IMR-90 (cell line): ENCODE results near the gene CFDP1. TPM values are rescaled to one million over a fixed set of nuclear protein-coding genes. Genes with fewer than 3 reads are reported as not detected.

Experiments used
- ATAC-seq: fragments of 200-7000 bp; cut with Tn5 transposase; 2 replicates; pipeline ENCODE4 v1.9.1; 2020; ENCODE audit warnings: low read depth, mild to moderate bottlenecking, moderate library complexity
- BruUV-seq: library from RNA; stranded (reverse); fragments of 400-500 nt; replicated peaks from 2 replicates; lab custom pipeline; 2021; lab: Mats Ljungman, UMichigan
- CTCF ChIA-PET: fragments of 300-600 bp; formaldehyde crosslinking; extraction: SDS; loops from one replicate; lab custom pipeline; 2021; ENCODE audit warnings: antibody characterized with exemption; lab: Yijun Ruan, JAX
- POLR2A ChIA-PET: fragments of 300-600 bp; sonication (Branson Sonifier 250); formaldehyde crosslinking; loops from one replicate; lab custom pipeline; 2022; ENCODE audit warnings: antibody characterized with exemption; ENCODE audit not compliant: unreplicated experiment; lab: Charles Lee
- DNase-seq: peaks from one replicate; pipeline ENCODE4 v3.0.0; 2013
- H2AFZ ChIP-seq: replicated peaks from 2 replicates; pipeline ENCODE3; 2013; ENCODE audit warnings: low read length, mild to moderate bottlenecking; ENCODE audit not compliant: poor library complexity
- H2AK5ac ChIP-seq: 2 replicates; pipeline ENCODE4 v1.6.1; 2013; ENCODE audit warnings: low read depth, low read length, inconsistent platforms
- H2AK9ac ChIP-seq: replicated peaks from 2 replicates; pipeline ENCODE3; 2013; ENCODE audit warnings: mild to moderate bottlenecking, low read depth, low read length, moderate library complexity; ENCODE audit not compliant: poor library complexity
- H2BK120ac ChIP-seq: 2 replicates; pipeline ENCODE4 v1.6.1; 2013; ENCODE audit warnings: low read depth, low read length, inconsistent platforms
- H2BK15ac ChIP-seq: 3 replicates; pipeline ENCODE4 v1.6.1; 2013; ENCODE audit warnings: low read depth, low read length, inconsistent platforms
- H2BK20ac ChIP-seq: 2 replicates; pipeline ENCODE4 v1.6.1; 2013; ENCODE audit warnings: low read depth, mild to moderate bottlenecking, inconsistent platforms, low read length, moderate library complexity
- H2BK5ac ChIP-seq: 2 replicates; pipeline ENCODE4 v1.6.1; 2013; ENCODE audit warnings: mild to moderate bottlenecking, low read depth, low read length, inconsistent platforms; ENCODE audit not compliant: poor library complexity, severe bottlenecking
- H3K14ac ChIP-seq: replicated peaks from 2 replicates; pipeline ENCODE4 v1.6.1; 2013; ENCODE audit warnings: low read depth, low read length, inconsistent platforms
- H3K18ac ChIP-seq: 2 replicates; pipeline ENCODE4 v1.6.1; 2013; ENCODE audit warnings: low read depth, low read length, control low read depth
- H3K23ac ChIP-seq: 2 replicates; pipeline ENCODE4 v1.6.1; 2013; ENCODE audit warnings: low read depth, low read length, inconsistent platforms
- H3K27ac ChIP-seq: 2 replicates; pipeline ENCODE4 v1.5.1; 2013; ENCODE audit warnings: mild to moderate bottlenecking, control low read depth, low read length; ENCODE audit not compliant: insufficient read depth
- H3K27me3 ChIP-seq: 2 replicates; pipeline ENCODE4 v1.6.1; 2013; ENCODE audit warnings: low read length; ENCODE audit not compliant: control insufficient read depth, insufficient read depth
- H3K36me3 ChIP-seq: 2 replicates; pipeline ENCODE4 v1.6.1; 2013; ENCODE audit warnings: low read length, mixed read lengths; ENCODE audit not compliant: control insufficient read depth, insufficient read depth
- H3K4ac ChIP-seq: 2 replicates; pipeline ENCODE4 v1.6.1; 2013; ENCODE audit warnings: low read depth, low read length, inconsistent platforms
- H3K4me1 ChIP-seq: 2 replicates; pipeline ENCODE4 v1.6.1; 2013; ENCODE audit warnings: low read length, mixed read lengths; ENCODE audit not compliant: control insufficient read depth, insufficient read depth
- H3K4me2 ChIP-seq: 2 replicates; pipeline ENCODE4 v1.6.1; 2013; ENCODE audit warnings: low read depth, mild to moderate bottlenecking, control low read depth, low read length, moderate library complexity
- H3K4me3 ChIP-seq: 2 replicates; pipeline ENCODE4 v1.5.1; 2013; ENCODE audit warnings: low read depth, mild to moderate bottlenecking, control low read depth, low read length, moderate library complexity; ENCODE audit not compliant: insufficient read depth
- H3K56ac ChIP-seq: 2 replicates; pipeline ENCODE4 v1.6.1; 2013; ENCODE audit warnings: low read length, inconsistent platforms; ENCODE audit not compliant: insufficient read depth; ENCODE audit errors: extremely low read depth
- H3K79me1 ChIP-seq, 2 experiments: 2 replicates each; pipeline ENCODE4 v1.6.1; 2013; ENCODE audit warnings: low read length in 2 of 2, inconsistent platforms in 1 of 2, low read depth in 1 of 2
- H3K9ac ChIP-seq: 2 replicates; pipeline ENCODE4 v1.6.1; 2013; ENCODE audit warnings: low read depth, low read length, control low read depth
- H3K9me1 ChIP-seq: 2 replicates; pipeline ENCODE4 v1.6.1; 2013; ENCODE audit warnings: low read length, inconsistent platforms; ENCODE audit not compliant: insufficient read depth
- H3K9me3 ChIP-seq: 2 replicates; pipeline ENCODE4 v1.6.1; 2013; ENCODE audit warnings: low read length; ENCODE audit not compliant: control insufficient read depth, insufficient read depth
- H4K20me1 ChIP-seq: 2 replicates; pipeline ENCODE4 v1.6.1; 2013; ENCODE audit warnings: low read length, inconsistent platforms; ENCODE audit not compliant: insufficient read depth
- H4K5ac ChIP-seq: 2 replicates; pipeline ENCODE4 v1.6.1; 2013; ENCODE audit warnings: mild to moderate bottlenecking, low read depth, low read length, control low read depth
- H4K8ac ChIP-seq, 2 experiments: 2 replicates each; pipeline ENCODE4 v1.6.1; 2013; ENCODE audit warnings: low read depth in 2 of 2, low read length in 2 of 2, control low read depth in 1 of 2, inconsistent platforms in 1 of 2
- H4K91ac ChIP-seq: 2 replicates; pipeline ENCODE4 v1.6.1; 2013; ENCODE audit warnings: low read depth, low read length, inconsistent platforms; ENCODE audit not compliant: insufficient read depth
- BHLHE40 ChIP-seq: fragments of 150-350 bp; IDR thresholded peaks from 2 replicates; pipeline ENCODE4 v1.6.1; 2016; ENCODE audit warnings: mild to moderate bottlenecking, low read depth, low read length
- CEBPB ChIP-seq: IDR thresholded peaks from 2 replicates; pipeline ENCODE4 v1.6.1; 2012; ENCODE audit warnings: low read depth, low read length, improper control_type of control experiment
- CHD1 ChIP-seq: IDR thresholded peaks from 2 replicates; pipeline ENCODE4 v1.6.1; 2012; ENCODE audit warnings: low read depth, low read length, improper control_type of control experiment
- FOS ChIP-seq: fragments of 150-350 bp; IDR thresholded peaks from 2 replicates; pipeline ENCODE4 v1.6.1; 2016; ENCODE audit warnings: low read depth, low read length
- MAFK ChIP-seq: IDR thresholded peaks from 2 replicates; pipeline ENCODE4 v1.6.1; 2012; ENCODE audit warnings: low read depth, low read length, improper control_type of control experiment
- MAZ ChIP-seq: IDR thresholded peaks from 2 replicates; pipeline ENCODE4 v1.6.1; 2012; ENCODE audit warnings: low read depth, mild to moderate bottlenecking, low read length, improper control_type of control experiment, moderate library complexity, borderline replicate concordance
- MXI1 ChIP-seq: IDR thresholded peaks from 2 replicates; pipeline ENCODE4 v1.6.1; 2012; ENCODE audit warnings: low read depth, mild to moderate bottlenecking, low read length, moderate library complexity, borderline replicate concordance
- NFE2L2 ChIP-seq: fragments of 150-350 bp; IDR thresholded peaks from 2 replicates; pipeline ENCODE4 v1.6.1; 2016; ENCODE audit warnings: low read depth, mild to moderate bottlenecking, low read length
- POLR2A ChIP-seq: IDR thresholded peaks from 2 replicates; pipeline ENCODE4 v1.6.1; 2012; ENCODE audit warnings: mild to moderate bottlenecking, low read depth, low read length
- RAD21 ChIP-seq: IDR thresholded peaks from 2 replicates; pipeline ENCODE4 v1.6.1; 2012; ENCODE audit warnings: low read length, improper control_type of control experiment
- RCOR1 ChIP-seq: IDR thresholded peaks from 2 replicates; pipeline ENCODE4 v1.6.1; 2012; ENCODE audit warnings: mild to moderate bottlenecking, low read length, improper control_type of control experiment; ENCODE audit not compliant: insufficient replicate concordance
- RFX5 ChIP-seq: IDR thresholded peaks from 2 replicates; pipeline ENCODE4 v1.8.0; 2012; ENCODE audit warnings: low read depth, mild to moderate bottlenecking, low read length, moderate library complexity
- SMC3 ChIP-seq: fragments of 150-350 bp; IDR thresholded peaks from 2 replicates; pipeline ENCODE4 v1.6.1; 2016; ENCODE audit warnings: low read depth, mild to moderate bottlenecking, antibody characterized with exemption, low read length, moderate library complexity
- WGBS, 2 experiments: methylation state at CpG; one replicate each; pipeline versions ENCODE4 v1.1.5 to v1.1.7; 2013; ENCODE audit warnings: missing lambda C conversion rate in 2 of 2; ENCODE audit not compliant: insufficient read length in 1 of 2; ENCODE audit errors: extremely low coverage in 2 of 2; 5-methylcytosine and 5-hydroxymethylcytosine counted together
- dilution Hi-C: fragments of 300-500 bp; cut with HindIII; formaldehyde crosslinking; loops from one replicate; pipeline ENCODE4 v1.14.3; 2018; ENCODE audit warnings: low sequenced_read_pairs; ENCODE audit not compliant: unreplicated experiment
- in situ Hi-C: fragments of 300-500 bp; cut with MboI; formaldehyde crosslinking; loops from 3 replicates; pipeline ENCODE4 v1.14.3; 2019; ENCODE audit warnings: low sequenced_read_pairs, inconsistent platforms, mixed read lengths
- intact Hi-C: fragments of 100-400 bp; cut with micrococcal nuclease; formaldehyde crosslinking; loops from 2 replicates; pipeline ENCODE4 v1.10.0; 2022
- polyA plus RNA-seq, 3 experiments: library from polyadenylated mRNA; depleted of rRNA; stranded (reverse); fragments of >200 nt; gene quantifications; 2 replicates each; pipeline ENCODE4 v1.2.3, GENCODE V29; 2012; ENCODE audit warnings: low replicate concordance in 1 of 3
- total RNA-seq: library from RNA; depleted of rRNA; stranded (reverse); fragments of >200 nt; gene quantifications from 2 replicates; pipeline ENCODE4 v1.2.3, GENCODE V29; 2012
- TF ChIP-seq, protein P1 (sequence below): conservative IDR thresholded peaks from 2 replicates; pipeline ENCODE4 v1.5.1; 2012; ENCODE audit warnings: mild to moderate bottlenecking, low read depth, low read length, improper control_type of control experiment
- TF ChIP-seq, protein P2 (sequence below): fragments of 150-350 bp; IDR thresholded peaks from 2 replicates; pipeline ENCODE4 v1.6.1; 2016; ENCODE audit warnings: low read depth, mild to moderate bottlenecking, low read length, moderate library complexity, borderline replicate concordance
- TF ChIP-seq, protein P3 (sequence below): fragments of 150-350 bp; IDR thresholded peaks from 2 replicates; pipeline ENCODE4 v1.6.1; 2017; ENCODE audit warnings: mild to moderate bottlenecking, antibody characterized with exemption, low read length, low read depth

CFDP1 gene
- total and polyA plus RNA-seq, 2 of the 4 experiments (the other 2 are of a cell fraction), result 15.6 to 38.7 TPM

DNA sequence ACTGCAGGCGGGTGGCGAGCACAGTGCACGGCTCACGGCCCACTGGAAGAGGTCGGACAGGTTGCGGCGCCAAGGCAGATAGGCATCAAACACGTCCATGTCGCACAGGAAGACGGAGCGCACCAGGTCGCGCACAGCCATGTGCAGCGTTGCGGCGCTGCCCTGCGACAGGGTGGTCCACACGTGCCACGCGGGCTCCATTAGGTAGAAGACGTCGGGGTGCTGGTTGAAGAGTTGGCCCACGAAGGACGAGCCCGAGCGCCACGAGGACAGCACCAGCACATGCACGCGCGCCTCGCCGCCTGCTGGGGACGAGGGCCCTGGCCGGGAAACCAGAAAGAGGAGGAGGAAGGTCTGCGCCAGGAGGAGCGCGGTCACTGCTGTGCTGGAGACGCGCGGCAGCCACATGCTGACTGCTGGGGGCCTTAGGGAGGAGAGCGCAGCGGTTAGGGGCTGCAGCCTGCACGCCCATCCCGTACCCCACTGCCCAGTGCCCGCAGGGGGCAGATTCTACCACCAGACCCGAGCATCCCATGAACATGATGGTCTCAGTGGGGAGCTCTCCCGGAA is 46.2 kb upstream of the CFDP1 start:
- H3K4me3 ChIP-seq, result no peak overlapping the region
- no peaks in the 10 kb centered on the region for H3K79me1 ChIP-seq
- no peak overlapping the region for H3K18ac ChIP-seq
- no peak overlapping the region for H2AFZ ChIP-seq
- H3K9me1 ChIP-seq, result no peaks in the 10 kb centered on the region
- H3K56ac ChIP-seq, result no peak overlapping the region
- no peak overlapping the region for H2BK15ac ChIP-seq
- dilution Hi-C loops (no loop called here), intact Hi-C loops (no loop called here), in situ Hi-C loops (no loop called here)
- no peak overlapping the region for H3K14ac ChIP-seq
- no peak overlapping the region for H2BK120ac ChIP-seq
- H4K5ac ChIP-seq, result no peak overlapping the region
- H3K4me2 ChIP-seq, result no peak overlapping the region
- BruUV-seq, result no TSS peak
- TF ChIP-seq RCOR1 (no peak), MAZ (no peak), CHD1 (no peak), RFX5 (no peak), MXI1 (no peak), BHLHE40 (no peak), FOS (no peak), MAFK (no peak), NFE2L2 (no peak), CEBPB (no peak), SMC3 (no peak), RAD21 (no peak), POLR2A (no peak)
- TF ChIP-seq, protein P1, sequence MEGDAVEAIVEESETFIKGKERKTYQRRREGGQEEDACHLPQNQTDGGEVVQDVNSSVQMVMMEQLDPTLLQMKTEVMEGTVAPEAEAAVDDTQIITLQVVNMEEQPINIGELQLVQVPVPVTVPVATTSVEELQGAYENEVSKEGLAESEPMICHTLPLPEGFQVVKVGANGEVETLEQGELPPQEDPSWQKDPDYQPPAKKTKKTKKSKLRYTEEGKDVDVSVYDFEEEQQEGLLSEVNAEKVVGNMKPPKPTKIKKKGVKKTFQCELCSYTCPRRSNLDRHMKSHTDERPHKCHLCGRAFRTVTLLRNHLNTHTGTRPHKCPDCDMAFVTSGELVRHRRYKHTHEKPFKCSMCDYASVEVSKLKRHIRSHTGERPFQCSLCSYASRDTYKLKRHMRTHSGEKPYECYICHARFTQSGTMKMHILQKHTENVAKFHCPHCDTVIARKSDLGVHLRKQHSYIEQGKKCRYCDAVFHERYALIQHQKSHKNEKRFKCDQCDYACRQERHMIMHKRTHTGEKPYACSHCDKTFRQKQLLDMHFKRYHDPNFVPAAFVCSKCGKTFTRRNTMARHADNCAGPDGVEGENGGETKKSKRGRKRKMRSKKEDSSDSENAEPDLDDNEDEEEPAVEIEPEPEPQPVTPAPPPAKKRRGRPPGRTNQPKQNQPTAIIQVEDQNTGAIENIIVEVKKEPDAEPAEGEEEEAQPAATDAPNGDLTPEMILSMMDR, result no peak
- TF ChIP-seq, protein P2, sequence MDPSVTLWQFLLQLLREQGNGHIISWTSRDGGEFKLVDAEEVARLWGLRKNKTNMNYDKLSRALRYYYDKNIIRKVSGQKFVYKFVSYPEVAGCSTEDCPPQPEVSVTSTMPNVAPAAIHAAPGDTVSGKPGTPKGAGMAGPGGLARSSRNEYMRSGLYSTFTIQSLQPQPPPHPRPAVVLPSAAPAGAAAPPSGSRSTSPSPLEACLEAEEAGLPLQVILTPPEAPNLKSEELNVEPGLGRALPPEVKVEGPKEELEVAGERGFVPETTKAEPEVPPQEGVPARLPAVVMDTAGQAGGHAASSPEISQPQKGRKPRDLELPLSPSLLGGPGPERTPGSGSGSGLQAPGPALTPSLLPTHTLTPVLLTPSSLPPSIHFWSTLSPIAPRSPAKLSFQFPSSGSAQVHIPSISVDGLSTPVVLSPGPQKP, result no peak
- TF ChIP-seq, protein P3, sequence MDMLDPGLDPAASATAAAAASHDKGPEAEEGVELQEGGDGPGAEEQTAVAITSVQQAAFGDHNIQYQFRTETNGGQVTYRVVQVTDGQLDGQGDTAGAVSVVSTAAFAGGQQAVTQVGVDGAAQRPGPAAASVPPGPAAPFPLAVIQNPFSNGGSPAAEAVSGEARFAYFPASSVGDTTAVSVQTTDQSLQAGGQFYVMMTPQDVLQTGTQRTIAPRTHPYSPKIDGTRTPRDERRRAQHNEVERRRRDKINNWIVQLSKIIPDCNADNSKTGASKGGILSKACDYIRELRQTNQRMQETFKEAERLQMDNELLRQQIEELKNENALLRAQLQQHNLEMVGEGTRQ, result no peak
- no peak overlapping the region for H2AK9ac ChIP-seq
- ATAC-seq (no peak), DNase-seq (no peak)
- H3K9ac ChIP-seq, result no peak overlapping the region
- no peaks in the 10 kb centered on the region for H4K20me1 ChIP-seq
- H3K23ac ChIP-seq, result no peak overlapping the region
- H3K4ac ChIP-seq, result no peak overlapping the region
- 94% methylated on average over 30 of the region's 47 CpGs; no CpG with 5 or more reads in 1 of the 2 experiments for WGBS, 2 experiments
- ChIA-PET CTCF (no interaction called here), POLR2A (no interaction called here)
- peaks cover 20% of the 10 kb centered on the region for H3K27me3 ChIP-seq
- H3K36me3 ChIP-seq, result no peaks in the 10 kb centered on the region
- H4K91ac ChIP-seq, result no peak overlapping the region
- no peak overlapping the region for H2AK5ac ChIP-seq
- H2BK5ac ChIP-seq, result no peak overlapping the region
- H2BK20ac ChIP-seq, result no peak overlapping the region
- no peak overlapping the region for H3K27ac ChIP-seq
- no peaks in the 10 kb centered on the region for H3K4me1 ChIP-seq
- H4K8ac ChIP-seq, result no peak overlapping the region
- no peaks in the 10 kb centered on the region for H3K9me3 ChIP-seq
